ENCODE results near the gene HES2.

DNA sequence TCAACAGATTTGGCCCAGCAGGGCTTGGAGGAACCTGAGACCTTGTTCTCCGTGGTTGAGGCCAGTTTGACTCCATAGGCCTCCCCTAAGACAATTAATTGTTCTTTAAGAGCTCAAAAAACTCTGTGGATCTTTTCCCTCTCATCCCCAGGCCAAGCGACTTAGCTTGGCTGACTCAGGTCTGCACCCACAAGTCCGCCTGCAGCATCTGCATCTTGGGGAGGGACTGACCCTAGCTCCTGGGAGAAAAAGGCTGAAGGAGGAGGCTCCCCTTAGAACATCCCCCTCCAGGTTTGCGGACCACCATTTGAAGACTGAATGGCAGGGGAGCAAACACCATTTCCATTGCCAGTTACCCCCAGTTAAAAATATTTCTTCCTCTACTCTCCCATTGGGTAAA is 1.5 kb upstream of the HES2 start:
- TF ChIP-seq, protein P1, sequence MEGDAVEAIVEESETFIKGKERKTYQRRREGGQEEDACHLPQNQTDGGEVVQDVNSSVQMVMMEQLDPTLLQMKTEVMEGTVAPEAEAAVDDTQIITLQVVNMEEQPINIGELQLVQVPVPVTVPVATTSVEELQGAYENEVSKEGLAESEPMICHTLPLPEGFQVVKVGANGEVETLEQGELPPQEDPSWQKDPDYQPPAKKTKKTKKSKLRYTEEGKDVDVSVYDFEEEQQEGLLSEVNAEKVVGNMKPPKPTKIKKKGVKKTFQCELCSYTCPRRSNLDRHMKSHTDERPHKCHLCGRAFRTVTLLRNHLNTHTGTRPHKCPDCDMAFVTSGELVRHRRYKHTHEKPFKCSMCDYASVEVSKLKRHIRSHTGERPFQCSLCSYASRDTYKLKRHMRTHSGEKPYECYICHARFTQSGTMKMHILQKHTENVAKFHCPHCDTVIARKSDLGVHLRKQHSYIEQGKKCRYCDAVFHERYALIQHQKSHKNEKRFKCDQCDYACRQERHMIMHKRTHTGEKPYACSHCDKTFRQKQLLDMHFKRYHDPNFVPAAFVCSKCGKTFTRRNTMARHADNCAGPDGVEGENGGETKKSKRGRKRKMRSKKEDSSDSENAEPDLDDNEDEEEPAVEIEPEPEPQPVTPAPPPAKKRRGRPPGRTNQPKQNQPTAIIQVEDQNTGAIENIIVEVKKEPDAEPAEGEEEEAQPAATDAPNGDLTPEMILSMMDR (conservative IDR thresholded peaks at IDR 0.05; ENCODE audit: low read depth, low read length) = no peak
- TF ChIP-seq, protein P2, sequence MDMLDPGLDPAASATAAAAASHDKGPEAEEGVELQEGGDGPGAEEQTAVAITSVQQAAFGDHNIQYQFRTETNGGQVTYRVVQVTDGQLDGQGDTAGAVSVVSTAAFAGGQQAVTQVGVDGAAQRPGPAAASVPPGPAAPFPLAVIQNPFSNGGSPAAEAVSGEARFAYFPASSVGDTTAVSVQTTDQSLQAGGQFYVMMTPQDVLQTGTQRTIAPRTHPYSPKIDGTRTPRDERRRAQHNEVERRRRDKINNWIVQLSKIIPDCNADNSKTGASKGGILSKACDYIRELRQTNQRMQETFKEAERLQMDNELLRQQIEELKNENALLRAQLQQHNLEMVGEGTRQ (IDR thresholded peaks at IDR 0.05; ENCODE audit: low read depth, low read length) = no peak
- TF ChIP-seq SMC3 (IDR thresholded peaks at IDR 0.05; ENCODE audit: low read depth, low read length) (no peak), POLR2A (IDR thresholded peaks at IDR 0.05; ENCODE audit: low read depth, low read length) (no peak), MAFK (IDR thresholded peaks at IDR 0.05; ENCODE audit: low read depth, low read length) (no peak), RAD21 (IDR thresholded peaks at IDR 0.05; ENCODE audit: low read length) (no peak), CHD1 (IDR thresholded peaks at IDR 0.05; ENCODE audit: low read depth, low read length) (no peak), FOS (IDR thresholded peaks at IDR 0.05; ENCODE audit: low read depth, low read length) (no peak), RFX5 (IDR thresholded peaks at IDR 0.05; ENCODE audit: low read depth, low read length) (no peak), CEBPB (IDR thresholded peaks at IDR 0.05; ENCODE audit: low read depth, low read length) (no peak), RCOR1 (IDR thresholded peaks at IDR 0.05; ENCODE audit: insufficient replicate concordance, low read length) (no peak)
